OCI-LY3 (cell line): Measurements from ENCODE around the gene TBXAS1.

ENCODE experiments used
- H2AFZ ChIP-seq: fragments of 200-600, 300-600 bp; shearing (Covaris generic); 2 replicates; pipeline ENCODE4 v1.6.0; 2014; ENCODE audit warnings: antibody characterized with exemption, low read depth, low read length
- H3K27ac ChIP-seq: fragments of 200-600, 300-600 bp; sonication (generic); 2 replicates; pipeline ENCODE4 v1.5.1; 2014; ENCODE audit warnings: mild to moderate bottlenecking, low read length, moderate library complexity, mixed read lengths
- H3K27me3 ChIP-seq: fragments of 200-600, 300-600 bp; sonication (generic); 2 replicates; pipeline ENCODE4 v1.6.1; 2014; ENCODE audit warnings: low read depth, low read length, mixed read lengths
- H3K36me3 ChIP-seq: fragments of 200-600, 300-600 bp; sonication (generic); replicated peaks from 2 replicates; pipeline ENCODE3; 2014; ENCODE audit warnings: low read depth, low read length, mixed read lengths
- H3K4me1 ChIP-seq: fragments of 300-600, 200-600 bp; sonication (generic); 2 replicates; pipeline ENCODE4 v1.6.1; 2014; ENCODE audit warnings: low read length, mixed read lengths
- H3K4me2 ChIP-seq: fragments of 200-600, 300-600 bp; sonication (generic); 2 replicates; pipeline ENCODE4 v1.6.1; 2014; ENCODE audit warnings: low read length, mixed read lengths
- H3K4me3 ChIP-seq: fragments of 300-600, 200-600 bp; sonication (generic); 2 replicates; pipeline ENCODE4 v1.5.1; 2014; ENCODE audit warnings: antibody characterized with exemption, mild to moderate bottlenecking, low read length, moderate library complexity
- H3K79me2 ChIP-seq: fragments of 300-600, 200-600 bp; shearing (Covaris generic); 2 replicates; pipeline ENCODE4 v1.6.1; 2014; ENCODE audit warnings: mild to moderate bottlenecking, low read length, mixed read lengths
- H3K9ac ChIP-seq: fragments of 300-600, 200-600 bp; shearing (Covaris generic); 2 replicates; pipeline ENCODE4 v1.6.0; 2014; ENCODE audit warnings: mild to moderate bottlenecking, low read length, moderate library complexity
- H3K9me3 ChIP-seq: fragments of 200-600, 300-600 bp; shearing (Covaris generic); 2 replicates; pipeline ENCODE4 v1.6.1; 2014; ENCODE audit warnings: low read length, mixed read lengths; ENCODE audit not compliant: insufficient read depth
- H4K20me1 ChIP-seq: fragments of 200-600, 300-600 bp; sonication (generic); 2 replicates; pipeline ENCODE4 v1.6.1; 2016; ENCODE audit warnings: low read length, mixed read lengths; ENCODE audit not compliant: insufficient read depth
- EZH2phosphoT487 ChIP-seq: fragments of 200-600 bp; shearing (Covaris generic); IDR thresholded peaks from 2 replicates; pipeline ENCODE4 v1.6.1; 2018; ENCODE audit warnings: antibody characterized with exemption, mixed run types, low read depth
- TF ChIP-seq, protein P1 (sequence below): fragments of 200-600, 300-600 bp; sonication (generic); IDR thresholded peaks from 2 replicates; pipeline ENCODE4 v1.5.1; 2014; ENCODE audit warnings: antibody characterized with exemption, low read length, low read depth

Gene TBXAS1

DNA sequence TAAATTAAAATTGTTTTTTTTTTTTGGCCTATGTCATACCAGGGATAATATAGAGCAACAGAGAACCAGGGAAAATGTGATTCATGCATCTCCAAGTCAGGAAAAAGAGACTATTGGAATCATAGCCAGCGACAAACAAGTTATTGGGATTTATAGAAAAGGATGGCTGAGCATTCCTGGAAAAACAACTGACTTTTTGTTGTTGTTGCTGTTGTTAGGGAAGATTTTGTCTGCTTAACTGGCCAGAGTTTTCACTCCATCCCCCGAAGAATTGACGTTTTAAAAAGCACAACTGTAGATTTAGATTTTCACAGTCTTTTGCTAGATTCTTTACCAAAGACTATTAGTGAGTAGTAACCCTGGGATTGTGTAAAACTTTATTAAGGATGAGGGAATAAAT lies 112.4 kb downstream of the TBXAS1 start:
- Histone ChIP-seq H3K27ac (no peak overlapping the region), H4K20me1 (no peaks in the 10 kb centered on the region), H3K4me2 (no peak overlapping the region), H3K4me1 (no peaks in the 10 kb centered on the region), H2AFZ (no peak overlapping the region), H3K36me3 (no peaks in the 10 kb centered on the region), H3K79me2 (no peaks in the 10 kb centered on the region), H3K27me3 (peaks cover 46% of the 10 kb centered on the region), H3K9me3 (no peaks in the 10 kb centered on the region), H3K9ac (no peak overlapping the region), H3K4me3 (no peak overlapping the region)
- TF ChIP-seq, protein P1, sequence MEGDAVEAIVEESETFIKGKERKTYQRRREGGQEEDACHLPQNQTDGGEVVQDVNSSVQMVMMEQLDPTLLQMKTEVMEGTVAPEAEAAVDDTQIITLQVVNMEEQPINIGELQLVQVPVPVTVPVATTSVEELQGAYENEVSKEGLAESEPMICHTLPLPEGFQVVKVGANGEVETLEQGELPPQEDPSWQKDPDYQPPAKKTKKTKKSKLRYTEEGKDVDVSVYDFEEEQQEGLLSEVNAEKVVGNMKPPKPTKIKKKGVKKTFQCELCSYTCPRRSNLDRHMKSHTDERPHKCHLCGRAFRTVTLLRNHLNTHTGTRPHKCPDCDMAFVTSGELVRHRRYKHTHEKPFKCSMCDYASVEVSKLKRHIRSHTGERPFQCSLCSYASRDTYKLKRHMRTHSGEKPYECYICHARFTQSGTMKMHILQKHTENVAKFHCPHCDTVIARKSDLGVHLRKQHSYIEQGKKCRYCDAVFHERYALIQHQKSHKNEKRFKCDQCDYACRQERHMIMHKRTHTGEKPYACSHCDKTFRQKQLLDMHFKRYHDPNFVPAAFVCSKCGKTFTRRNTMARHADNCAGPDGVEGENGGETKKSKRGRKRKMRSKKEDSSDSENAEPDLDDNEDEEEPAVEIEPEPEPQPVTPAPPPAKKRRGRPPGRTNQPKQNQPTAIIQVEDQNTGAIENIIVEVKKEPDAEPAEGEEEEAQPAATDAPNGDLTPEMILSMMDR, result no peak
- no peak for TF ChIP-seq EZH2phosphoT487

DNA sequence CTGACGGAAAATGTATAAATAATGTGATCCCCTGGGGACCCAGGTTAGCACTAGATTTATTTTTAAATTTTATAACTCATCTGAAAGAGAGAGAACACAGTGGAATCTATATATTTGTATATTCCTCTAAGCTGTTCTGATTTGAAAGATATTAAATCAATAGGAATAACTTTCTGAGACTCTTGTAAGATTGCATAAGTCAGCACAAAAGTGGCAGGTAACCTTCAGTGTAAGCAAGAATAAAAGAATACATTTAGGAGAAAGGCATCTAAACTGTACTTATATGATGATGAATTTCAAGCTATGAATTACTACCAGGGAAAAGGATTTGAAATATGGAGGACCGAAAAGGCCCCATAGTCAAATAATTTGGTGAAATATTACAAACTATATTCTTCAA lies 112.8 kb downstream of the TBXAS1 start:
- Histone ChIP-seq H3K4me2 (no peak overlapping the region), H3K9me3 (no peaks in the 10 kb centered on the region), H3K36me3 (no peaks in the 10 kb centered on the region)

DNA sequence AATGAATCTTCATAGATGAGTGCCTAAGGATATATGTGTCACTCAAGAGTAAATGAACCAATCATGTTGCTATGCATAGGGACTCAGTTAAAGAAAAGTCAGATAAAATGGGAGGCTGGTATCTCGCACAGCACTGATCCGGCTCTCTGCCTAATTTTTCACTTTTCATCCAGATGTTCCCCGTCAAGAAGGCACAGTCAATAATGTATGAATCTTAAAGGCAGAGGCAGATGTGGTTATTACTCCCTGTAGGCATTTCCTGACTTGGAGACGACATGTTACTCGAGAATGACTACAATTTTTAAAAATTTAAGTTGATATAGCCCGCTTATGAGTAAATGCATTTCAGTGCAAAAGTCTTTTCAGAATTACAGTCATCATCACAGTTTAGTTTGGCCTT lies 113.6 kb downstream of the TBXAS1 start:
- no peak overlapping the region for H3K27ac ChIP-seq
- H3K9me3 ChIP-seq, result no peaks in the 10 kb centered on the region
- H3K4me1 ChIP-seq, result no peaks in the 10 kb centered on the region
- H3K4me2 ChIP-seq, result no peak overlapping the region
- H3K79me2 ChIP-seq, result no peaks in the 10 kb centered on the region
- no peak for TF ChIP-seq EZH2phosphoT487
- TF ChIP-seq, protein P1, result no peak
- H2AFZ ChIP-seq, result no peak overlapping the region
- no peaks in the 10 kb centered on the region for H3K36me3 ChIP-seq
- no peak overlapping the region for H3K4me3 ChIP-seq
- H3K9ac ChIP-seq, result no peak overlapping the region
- H4K20me1 ChIP-seq, result no peaks in the 10 kb centered on the region
- peaks cover 44% of the 10 kb centered on the region for H3K27me3 ChIP-seq

More for the DNA sequence above, 112.8 kb downstream of the TBXAS1 start:
- TF ChIP-seq, protein P1, result no peak
- TF ChIP-seq EZH2phosphoT487, result no peak
- H3K27me3 ChIP-seq, result peaks cover 47% of the 10 kb centered on the region
- no peaks in the 10 kb centered on the region for H4K20me1 ChIP-seq
- H3K9ac ChIP-seq, result no peak overlapping the region
- H3K27ac ChIP-seq, result no peak overlapping the region
- no peak overlapping the region for H3K4me3 ChIP-seq
- no peak overlapping the region for H2AFZ ChIP-seq
- no peaks in the 10 kb centered on the region for H3K79me2 ChIP-seq
- no peaks in the 10 kb centered on the region for H3K4me1 ChIP-seq

DNA sequence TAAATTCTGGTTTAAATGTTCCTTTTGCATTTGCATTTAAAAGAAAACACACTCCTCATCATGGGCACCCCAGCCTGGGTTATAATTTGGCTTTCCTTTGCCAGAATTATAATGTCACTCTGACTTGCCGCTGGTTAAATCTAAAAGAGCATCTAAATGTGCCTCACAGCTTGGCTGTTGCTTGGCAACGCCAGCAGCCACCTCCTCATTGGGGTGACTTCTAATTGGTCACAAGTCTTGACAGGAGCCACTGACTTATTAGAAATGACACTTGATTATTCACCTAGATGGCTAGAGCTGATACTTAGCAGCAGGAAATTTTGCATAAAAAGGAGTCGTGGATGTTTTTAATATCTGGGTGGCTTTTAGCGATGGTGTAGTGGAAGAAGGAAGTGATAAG lies 114.3 kb downstream of the TBXAS1 start:
- no peaks in the 10 kb centered on the region for H3K9me3 ChIP-seq
- H3K27me3 ChIP-seq, result peaks cover 40% of the 10 kb centered on the region
- H3K4me3 ChIP-seq, result no peak overlapping the region
- H3K79me2 ChIP-seq, result no peaks in the 10 kb centered on the region
- H3K9ac ChIP-seq, result no peak overlapping the region
- H3K27ac ChIP-seq, result no peak overlapping the region
- no peak overlapping the region for H3K4me2 ChIP-seq
- TF ChIP-seq, protein P1, result no peak
- TF ChIP-seq EZH2phosphoT487, result no peak
- no peaks in the 10 kb centered on the region for H3K36me3 ChIP-seq
- no peak overlapping the region for H2AFZ ChIP-seq
- H4K20me1 ChIP-seq, result no peaks in the 10 kb centered on the region
- H3K4me1 ChIP-seq, result no peaks in the 10 kb centered on the region
